Motor neuron (in vitro differentiated cells): ENCODE measurements around the gene SYT7. TPM values are rescaled to one million over a fixed set of nuclear protein-coding genes. Genes with fewer than 3 reads are reported as not detected.
A peak's percentile ranks its signal among the peaks of the same experiment; 100 is the strongest.

Source experiments
- ATAC-seq, 8 experiments: fragments of 200-7000 bp; cut with Tn5 transposase; replicated peaks in 6 of 8; 2 replicates each; pipeline ENCODE4 v1.8.0; 2021; ENCODE audit warnings: mild to moderate bottlenecking in 8 of 8, moderate library complexity in 8 of 8
- H3K27ac ChIP-seq, 2 donors: fragments of 250-450 bp; sonication (Bioruptor Pico); 2 replicates each; pipeline ENCODE4 v1.9.0; 2021; ENCODE audit warnings: antibody characterized with exemption in 2 of 2, mild to moderate bottlenecking in 2 of 2, moderate library complexity in 1 of 2
- H3K4me1 ChIP-seq, 2 donors: fragments of 250-450 bp; sonication (Bioruptor Pico); replicated peaks in 1 of 2; 2 replicates each; pipeline ENCODE4 v1.6.1; 2021; ENCODE audit warnings: antibody characterized with exemption in 2 of 2, mild to moderate bottlenecking in 2 of 2, moderate library complexity in 1 of 2
- H3K4me3 ChIP-seq, 5 donors: fragments of 250-450 bp; sonication (Bioruptor Pico); 2 replicates each; pipeline ENCODE4 v1.9.0; 2021; ENCODE audit warnings: antibody characterized with exemption in 5 of 5, mild to moderate bottlenecking in 5 of 5, moderate library complexity in 4 of 5
- WGBS, 10 experiments: fragments of 450-650 bp; shearing (Covaris generic); methylation state at CpG; one replicate each; pipeline ENCODE4 v1.0.0; 2022; 5-methylcytosine and 5-hydroxymethylcytosine counted together
- in situ Hi-C, 9 experiments: fragments of 400-800 bp; cut with MboI; loops; one replicate each; pipeline ENCODE4 v1.15.0; 2021; ENCODE audit warnings: low sequenced_read_pairs in 9 of 9, low pct_unique_long_range_greater_than_20kb in 2 of 9; ENCODE audit not compliant: unreplicated experiment in 9 of 9
- total RNA-seq, 8 experiments: library from RNA; unstranded; fragments of 300-600 nt; gene quantifications; 2 replicates each; pipeline versions ENCODE4 v1.2.3 to v1.2.4, GENCODE V29; 2022

Gene SYT7
- total RNA-seq, 8 experiments from 2014 or later = 0.27 to 13.6 (median 9.7) TPM

DNA sequence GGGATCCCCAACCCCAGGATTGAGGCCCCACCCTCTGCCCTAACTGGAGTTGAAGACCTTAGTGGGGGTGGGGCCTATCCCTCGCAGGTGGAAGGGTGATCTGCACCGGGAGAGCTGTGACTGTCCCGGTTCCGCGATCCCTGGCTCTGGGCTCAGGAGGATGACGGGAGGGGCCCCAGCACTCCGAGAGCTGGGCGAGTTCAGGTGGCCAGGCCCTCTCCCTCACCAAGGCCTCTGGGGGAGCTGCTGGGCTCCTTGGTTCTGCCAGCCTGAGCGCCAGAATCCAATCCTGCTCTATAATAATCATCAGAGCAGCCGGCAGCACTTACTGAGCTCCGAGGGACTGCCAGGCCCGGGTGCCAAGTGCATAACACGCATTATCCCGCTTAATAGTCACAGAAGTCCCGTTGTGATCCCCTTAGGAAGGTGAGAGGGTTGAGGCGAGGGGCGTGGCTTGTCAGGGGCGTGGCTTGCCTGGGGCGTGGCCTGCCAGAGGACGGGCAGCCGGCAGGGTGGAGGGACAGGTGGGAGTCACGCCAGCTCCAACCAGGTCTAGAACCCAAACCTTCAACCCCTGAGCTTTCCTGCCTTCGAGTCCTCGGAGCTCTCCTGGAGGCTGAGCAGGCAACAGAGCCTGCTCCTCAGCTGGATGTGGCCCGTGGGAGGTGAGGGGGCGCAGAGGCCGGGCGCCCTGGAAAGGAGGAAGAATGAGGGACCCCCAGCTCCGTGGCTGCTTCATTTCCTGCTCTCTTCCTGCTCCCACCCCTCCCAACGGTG lies 7.3 kb upstream of the SYT7 start:
- Histone ChIP-seq H3K4me3 (peak overlapping the region; percentile 1 to 20 (median 17)), H3K4me1 (peaks cover 18 to 34% of the 10 kb centered on the region in 2 donors), H3K27ac (no peak overlapping the region)
- in situ Hi-C loops = no loop called here
- WGBS, 10 experiments = 0 to 5% (median 2%) methylated on average over 2 to 11 of the region's 30 CpGs; no CpG with 5 or more reads in 6 of the 10 experiments
- peak; percentile 53 to 82 (median 66) for ATAC-seq

- in situ Hi-C loops = no loop called here
- WGBS, 10 experiments = no CpG with 5 or more reads among the region's 41 CpGs
- peak; percentile 67 to 90 (median 78) for ATAC-seq
- no peak overlapping the region for H3K27ac ChIP-seq
- peak overlapping the region; percentile 1 to 20 (median 17) for H3K4me3 ChIP-seq
- peaks cover 18 to 34% of the 10 kb centered on the region in 2 donors for H3K4me1 ChIP-seq
Measured at GRCh38 chr11:61587541-61587941, 6.7 kb upstream of the SYT7 start.

- WGBS, 10 experiments = 67 to 83% (median 77%) methylated on average over 1 to 8 of the region's 13 CpGs; no CpG with 5 or more reads in 6 of the 10 experiments
- Histone ChIP-seq H3K4me3 (no peak overlapping the region), H3K4me1 (peaks cover 18 to 34% of the 10 kb centered on the region in 2 donors), H3K27ac (no peak overlapping the region)
- peak in 4 of 8 experiments; percentile 1 to 5 (median 2) for ATAC-seq
- in situ Hi-C loops = no loop called here
Measured at GRCh38 chr11:61586792-61587430, 6.0 kb upstream of the SYT7 start.

DNA sequence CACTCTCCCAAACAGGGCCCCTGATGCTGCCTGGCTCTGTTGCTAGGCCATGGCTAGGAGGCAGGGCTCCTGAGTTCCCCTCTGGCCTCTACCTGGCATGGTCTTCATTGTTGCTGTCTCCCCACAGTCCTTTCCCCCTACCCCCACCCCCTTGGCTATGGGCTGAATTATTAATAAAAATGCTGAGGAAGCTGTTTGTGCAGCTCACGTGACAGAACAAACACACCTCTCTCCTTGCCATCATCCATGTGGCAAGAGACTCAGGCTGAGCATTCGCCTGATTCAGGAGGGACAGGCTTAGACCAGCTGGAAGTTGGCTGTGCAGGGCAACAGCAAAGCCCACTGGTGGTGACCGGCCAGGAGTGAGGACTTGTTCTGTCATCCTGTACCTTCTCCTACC lies 4.2 kb upstream of the SYT7 start:
- Histone ChIP-seq H3K4me1 (peaks cover 18 to 33% of the 10 kb centered on the region in 2 donors), H3K27ac (no peak overlapping the region), H3K4me3 (no peak overlapping the region)
- 20 to 80% (median 39%) methylated on average over 1 of the region's 3 CpGs; no CpG with 5 or more reads in 6 of the 10 experiments for WGBS, 10 experiments
- in situ Hi-C loops = no loop called here
- no peak for ATAC-seq

DNA sequence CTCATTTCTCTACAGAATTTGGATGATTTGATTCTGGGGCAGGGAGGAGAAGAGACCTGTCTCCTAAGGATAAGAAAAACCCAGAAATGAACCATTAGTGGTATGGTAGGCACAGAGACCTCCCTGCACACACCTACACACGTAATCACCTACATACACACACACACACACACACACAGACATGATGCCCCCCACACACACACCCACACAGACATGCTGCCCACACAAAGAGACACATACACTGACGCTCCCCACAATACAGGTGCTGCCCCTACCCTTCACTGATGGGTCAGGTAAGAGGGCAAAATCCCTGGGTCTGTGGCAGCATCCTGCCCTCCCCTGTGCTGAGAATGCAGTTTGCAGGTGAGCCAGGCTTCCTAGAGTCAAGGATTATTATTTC lies 1.1 kb upstream of the SYT7 start:
- ATAC-seq = no peak
- in situ Hi-C loops = no loop called here
- 0 to 100% (median 35%) methylated on average over 1 to 2 of the region's 2 CpGs; no CpG with 5 or more reads in 4 of the 10 experiments for WGBS, 10 experiments
- Histone ChIP-seq H3K27ac (no peak overlapping the region), H3K4me1 (peaks cover 28 to 40% of the 10 kb centered on the region in 2 donors), H3K4me3 (no peak overlapping the region)

DNA sequence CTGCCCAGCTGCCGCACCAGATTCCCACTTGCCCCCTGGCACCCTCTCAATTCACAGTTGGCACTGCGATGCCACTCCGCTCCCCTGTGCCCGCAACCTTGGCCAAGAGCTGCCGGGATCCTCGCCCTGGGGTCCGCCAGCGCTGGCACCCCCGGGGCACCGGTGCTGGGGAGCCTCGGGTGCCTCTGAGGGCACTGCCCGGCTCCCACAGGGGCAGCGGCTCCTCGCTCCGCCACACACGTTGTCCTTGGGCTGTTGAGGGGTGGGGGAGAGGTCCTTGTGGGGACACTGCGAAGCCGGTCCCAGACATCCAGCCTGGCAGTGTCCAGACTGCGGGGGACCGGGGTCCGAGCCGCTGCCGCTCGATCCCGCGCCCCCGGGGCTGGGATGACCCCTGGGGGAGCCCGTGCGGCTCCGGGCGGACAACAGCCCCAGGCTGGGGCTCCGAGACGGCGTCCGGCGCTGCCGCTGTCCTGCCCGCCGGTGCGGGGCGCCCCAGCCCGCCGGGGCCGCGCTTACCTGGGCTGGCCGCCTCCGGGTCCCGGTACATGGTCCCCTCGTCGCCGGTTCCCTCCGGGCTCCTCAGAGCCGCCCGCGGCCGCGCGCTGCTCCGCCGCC lies 496 bp downstream of the SYT7 start:
- in situ Hi-C loops = no loop called here
- Histone ChIP-seq H3K27ac (peak overlapping the region in 1 of 2 donors; percentile 72), H3K4me1 (peaks cover 31 to 51% of the 10 kb centered on the region in 2 donors), H3K4me3 (peak overlapping the region; percentile 47 to 78 (median 58))
- peak; percentile 12 to 46 (median 33) for ATAC-seq
- no CpG with 5 or more reads among the region's 60 CpGs for WGBS, 10 experiments

DNA sequence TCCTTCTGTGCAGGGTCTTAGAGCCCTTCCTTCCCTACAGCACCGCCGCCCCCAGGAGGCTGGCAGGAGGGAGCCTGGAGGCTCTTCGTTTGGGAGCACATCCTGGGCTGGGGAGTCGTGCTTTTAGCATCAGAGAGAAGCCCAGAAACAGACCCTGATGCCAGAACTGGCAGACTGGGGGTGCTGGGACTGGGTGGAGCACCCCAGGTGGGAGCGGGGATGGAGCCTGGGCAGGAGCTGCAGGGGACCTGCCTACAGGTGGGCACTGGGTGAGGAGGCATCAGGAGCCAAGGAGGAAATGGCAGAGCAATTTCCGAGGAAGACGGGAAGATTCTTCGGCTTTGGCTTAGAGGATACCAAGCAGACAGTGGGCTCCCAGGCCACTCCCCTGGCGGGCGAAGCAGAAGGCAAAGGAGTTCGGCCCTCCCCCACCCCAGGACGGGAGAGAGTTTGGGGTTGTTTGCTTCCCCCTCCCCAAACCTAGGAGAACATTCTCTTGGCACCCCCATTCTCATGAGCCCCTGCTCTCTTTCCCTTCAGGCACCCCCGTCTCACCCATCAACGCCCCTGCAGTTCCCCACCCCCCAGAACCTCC lies 1.1 kb downstream of the SYT7 start:
- Histone ChIP-seq H3K4me1 (peaks cover 31 to 51% of the 10 kb centered on the region in 2 donors), H3K4me3 (peak overlapping the region; percentile 47 to 78 (median 58)), H3K27ac (no peak overlapping the region)
- no peak for ATAC-seq
- in situ Hi-C loops = no loop called here
- 0 to 28% (median 13%) methylated on average over 2 to 4 of the region's 14 CpGs; no CpG with 5 or more reads in 6 of the 10 experiments for WGBS, 10 experiments

DNA sequence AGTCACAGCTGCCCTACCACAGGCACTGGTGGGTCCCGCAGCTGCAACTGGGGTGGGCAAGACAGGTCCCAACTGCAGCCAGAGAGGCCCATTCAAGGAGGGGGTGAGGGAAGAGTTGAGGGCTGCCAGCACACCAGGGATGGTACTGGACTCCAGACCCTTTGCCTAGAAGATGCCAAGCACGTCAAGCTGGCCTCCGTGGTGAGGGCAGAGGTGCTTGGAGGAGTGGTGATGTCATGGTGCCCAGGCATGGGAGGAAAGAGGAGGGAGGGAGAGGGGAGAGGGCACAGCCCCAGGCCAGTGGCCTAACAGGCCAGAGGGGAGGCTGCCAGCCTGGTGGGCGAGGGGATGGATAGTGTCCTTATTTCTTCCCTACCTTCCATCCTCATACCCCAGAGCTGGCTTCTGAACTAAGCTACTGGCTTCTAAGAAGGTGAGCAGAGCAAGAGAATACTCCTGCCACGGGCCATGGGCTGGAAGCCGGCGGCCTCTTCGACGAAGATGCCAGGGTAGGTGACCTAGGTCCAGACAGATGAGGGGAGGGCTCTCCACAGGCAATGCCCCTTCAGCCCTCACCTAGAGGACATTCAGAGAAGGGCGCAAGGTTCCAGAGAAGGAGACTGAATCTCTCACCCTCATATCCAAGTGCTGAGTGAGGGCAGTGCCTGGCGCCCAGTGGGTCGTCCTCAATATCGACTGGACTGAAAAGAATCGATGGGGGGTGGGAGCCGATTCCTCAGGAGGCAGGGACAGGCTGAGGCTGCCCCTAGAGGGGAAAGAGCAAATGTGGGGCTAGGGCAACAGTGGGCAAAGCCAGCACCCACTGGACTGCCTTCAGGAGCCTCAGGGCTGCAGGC lies 1.8 kb downstream of the SYT7 start:
- WGBS, 10 experiments = 17 to 90% (median 70%) methylated on average over 1 to 9 of the region's 15 CpGs; no CpG with 5 or more reads in 3 of the 10 experiments
- in situ Hi-C loops = no loop called here
- ATAC-seq = no peak
- Histone ChIP-seq H3K27ac (no peak overlapping the region), H3K4me3 (peak overlapping the region; percentile 47 to 78 (median 58)), H3K4me1 (peaks cover 37 to 55% of the 10 kb centered on the region in 2 donors)

- Histone ChIP-seq H3K4me3 (no peak overlapping the region), H3K4me1 (peaks cover 37 to 56% of the 10 kb centered on the region in 2 donors), H3K27ac (no peak overlapping the region)
- in situ Hi-C loops = no loop called here
- WGBS, 10 experiments = 20 to 88% (median 65%) methylated on average over 1 to 3 of the region's 7 CpGs; no CpG with 5 or more reads in 6 of the 10 experiments
- ATAC-seq = peak in 4 of 8 experiments; percentile 5 to 14 (median 10)
Measured at GRCh38 chr11:61577383-61578118, 3.3 kb downstream of the SYT7 start.

- 53 to 100% (median 96%) methylated on average over 2 to 3 of the region's 20 CpGs; no CpG with 5 or more reads in 7 of the 10 experiments for WGBS, 10 experiments
- in situ Hi-C loops = no loop called here
- Histone ChIP-seq H3K27ac (no peak overlapping the region), H3K4me3 (no peak overlapping the region), H3K4me1 (peaks cover 37 to 56% of the 10 kb centered on the region in 2 donors)
- ATAC-seq = no peak
Measured at GRCh38 chr11:61575886-61576861, 4.7 kb downstream of the SYT7 start.

GRCh38 chr11:61574611-61575010 lies 6.3 kb downstream of the SYT7 start:
- 0 to 83% (median 20%) methylated on average over 1 to 8 of the region's 14 CpGs; no CpG with 5 or more reads in 5 of the 10 experiments for WGBS, 10 experiments
- peaks cover 43 to 57% of the 10 kb centered on the region in 2 donors for H3K4me1 ChIP-seq
- in situ Hi-C loops = no loop called here
- peak overlapping the region; percentile 15 to 50 for H3K27ac ChIP-seq
- H3K4me3 ChIP-seq = no peak overlapping the region
- ATAC-seq = peak in 4 of 8 experiments; percentile 6 to 31 (median 16)
